Endodermal cell (in vitro differentiated cells): ENCODE results near the gene LDLRAD4. TPM values are rescaled to one million over a fixed set of nuclear protein-coding genes. Genes with fewer than 3 reads are reported as not detected.

Source experiments
- DNase-seq: peaks from one replicate; pipeline ENCODE4 v3.0.0-alpha.2; 2017
- H3K27ac ChIP-seq: 2 replicates; pipeline ENCODE4 v1.5.1; 2013; ENCODE audit warnings: mild to moderate bottlenecking, low read depth, low read length, moderate library complexity
- H3K27me3 ChIP-seq: 2 replicates; pipeline ENCODE4 v1.6.1; 2013; ENCODE audit warnings: mild to moderate bottlenecking, low read length, moderate library complexity; ENCODE audit not compliant: insufficient read depth, control insufficient read depth, poor library complexity, severe bottlenecking
- H3K36me3 ChIP-seq: 2 replicates; pipeline ENCODE4 v1.7.0; 2013; ENCODE audit warnings: mild to moderate bottlenecking, low read length, moderate library complexity; ENCODE audit not compliant: control insufficient read depth, insufficient read depth
- H3K4me1 ChIP-seq: one replicate; pipeline ENCODE4 v1.7.0; 2013; ENCODE audit warnings: low read length; ENCODE audit not compliant: control insufficient read depth, insufficient read depth
- H3K4me3 ChIP-seq: 2 replicates; pipeline ENCODE4 v1.5.1; 2013; ENCODE audit warnings: mild to moderate bottlenecking, low read length, moderate library complexity
- H3K9ac ChIP-seq: 2 replicates; pipeline ENCODE4 v1.6.1; 2013; ENCODE audit warnings: mild to moderate bottlenecking, low read length, moderate library complexity; ENCODE audit not compliant: poor library complexity, severe bottlenecking; ENCODE audit errors: extremely low read depth
- H3K9me3 ChIP-seq: 2 replicates; pipeline ENCODE4 v1.6.1; 2013; ENCODE audit warnings: mild to moderate bottlenecking, low read length, moderate library complexity; ENCODE audit not compliant: control insufficient read depth
- H3K27ac Mint-ChIP-seq: 2 replicates; pipeline ENCODE4 v1.8.0; 2020; ENCODE audit warnings: mixed read lengths
- H3K27me3 Mint-ChIP-seq: 2 replicates; pipeline ENCODE4 v1.8.0; 2021; ENCODE audit warnings: mild to moderate bottlenecking, mixed read lengths; ENCODE audit not compliant: insufficient read depth
- H3K36me3 Mint-ChIP-seq: 2 replicates; pipeline ENCODE4 v1.8.0; 2020; ENCODE audit warnings: low read depth, mixed read lengths
- H3K4me1 Mint-ChIP-seq: 2 replicates; pipeline ENCODE4 v1.8.0; 2020; ENCODE audit warnings: mixed read lengths
- H3K4me3 Mint-ChIP-seq: 2 replicates; pipeline ENCODE4 v1.8.0; 2020; ENCODE audit warnings: mild to moderate bottlenecking, moderate library complexity, mixed read lengths
- H3K9me3 Mint-ChIP-seq: 2 replicates; pipeline ENCODE4 v1.8.0; 2020; ENCODE audit warnings: mild to moderate bottlenecking, mixed read lengths
- WGBS, 2 experiments: methylation state at CpG; one replicate each; pipeline versions ENCODE4 v1.1.5 to v1.1.7; 2013; ENCODE audit warnings: missing lambda C conversion rate in 2 of 2, mixed read lengths in 1 of 2; ENCODE audit not compliant: insufficient coverage in 1 of 2, insufficient read length in 1 of 2; 5-methylcytosine and 5-hydroxymethylcytosine counted together
- total RNA-seq, 2 donors: library from RNA; stranded (reverse); fragmentation: NEBNext Ultra II Directional in 1 of 2; extraction: Animal tissue kit (Norgen Biotek cat#: 25700) in 1 of 2; gene quantifications; 2 replicates in 1 of 2; 3 replicates in 1 of 2; pipeline ENCODE4 v1.2.1, GENCODE V29; 2021
- TF ChIP-seq, protein P1 (sequence below): fragments of 200-600 bp; sonication (generic); conservative IDR thresholded peaks from 2 replicates; pipeline ENCODE4 v1.5.0; 2021; ENCODE audit warnings: antibody characterized with exemption, mild to moderate bottlenecking

The LDLRAD4 gene
- total RNA-seq, 2 donors from 2014 or later = 14.9 to 15.1 TPM

DNA sequence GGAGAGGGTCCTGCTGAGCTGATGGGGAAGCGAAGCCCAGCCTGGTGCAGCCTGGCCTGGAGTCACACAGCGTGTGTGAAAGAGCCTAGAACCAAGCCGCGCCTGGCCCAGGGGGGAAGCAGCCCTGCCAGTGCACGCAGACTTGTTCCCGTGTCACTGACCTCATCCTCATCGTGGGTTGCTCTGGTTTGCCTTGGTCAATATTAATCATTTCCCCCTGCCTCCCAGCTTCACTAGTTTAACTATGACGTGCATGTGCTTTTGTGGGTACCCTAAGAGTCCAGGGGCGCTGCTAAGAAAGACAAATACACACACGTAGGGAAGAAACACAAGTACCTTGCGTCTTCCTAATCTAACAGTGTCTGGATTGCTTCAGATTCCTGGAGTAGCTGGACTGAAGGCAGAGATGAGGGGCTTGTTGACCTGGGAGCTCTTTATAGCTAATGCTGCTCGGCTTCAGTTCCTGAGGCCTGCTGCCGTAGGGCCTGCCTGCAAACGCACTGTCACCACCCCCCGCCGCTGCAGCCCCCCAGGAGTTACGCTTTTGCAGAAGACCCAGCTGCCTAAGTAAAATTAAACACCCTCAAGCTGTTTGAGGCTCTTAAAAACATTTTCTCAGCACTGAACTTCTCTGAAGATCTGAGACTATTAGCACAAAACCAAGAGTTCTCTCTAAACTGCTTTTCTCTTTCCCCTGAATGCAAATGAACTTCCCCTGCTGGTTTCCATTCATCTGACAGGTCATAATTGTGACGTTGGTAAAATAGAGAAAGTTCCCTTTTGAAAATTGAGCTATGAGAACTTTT lies 348.6 kb downstream of the LDLRAD4 start:
- Mint-ChIP-seq H3K36me3 (no peaks in the 10 kb centered on the region), H3K9me3 (no peaks in the 10 kb centered on the region), H3K4me3 (no peak overlapping the region), H3K27me3 (no peaks in the 10 kb centered on the region), H3K4me1 (peaks cover 7% of the 10 kb centered on the region), H3K27ac (peak overlapping the region; percentile 26)
- Histone ChIP-seq H3K27me3 (no peaks in the 10 kb centered on the region), H3K4me3 (no peak overlapping the region), H3K27ac (peak overlapping the region; percentile 93), H3K36me3 (no peaks in the 10 kb centered on the region), H3K9ac (no peak overlapping the region), H3K9me3 (no peaks in the 10 kb centered on the region), H3K4me1 (peaks cover 3% of the 10 kb centered on the region)
- WGBS, 2 experiments = 73 to 76% methylated on average over 8 to 18 of the region's 18 CpGs
- TF ChIP-seq, protein P1, sequence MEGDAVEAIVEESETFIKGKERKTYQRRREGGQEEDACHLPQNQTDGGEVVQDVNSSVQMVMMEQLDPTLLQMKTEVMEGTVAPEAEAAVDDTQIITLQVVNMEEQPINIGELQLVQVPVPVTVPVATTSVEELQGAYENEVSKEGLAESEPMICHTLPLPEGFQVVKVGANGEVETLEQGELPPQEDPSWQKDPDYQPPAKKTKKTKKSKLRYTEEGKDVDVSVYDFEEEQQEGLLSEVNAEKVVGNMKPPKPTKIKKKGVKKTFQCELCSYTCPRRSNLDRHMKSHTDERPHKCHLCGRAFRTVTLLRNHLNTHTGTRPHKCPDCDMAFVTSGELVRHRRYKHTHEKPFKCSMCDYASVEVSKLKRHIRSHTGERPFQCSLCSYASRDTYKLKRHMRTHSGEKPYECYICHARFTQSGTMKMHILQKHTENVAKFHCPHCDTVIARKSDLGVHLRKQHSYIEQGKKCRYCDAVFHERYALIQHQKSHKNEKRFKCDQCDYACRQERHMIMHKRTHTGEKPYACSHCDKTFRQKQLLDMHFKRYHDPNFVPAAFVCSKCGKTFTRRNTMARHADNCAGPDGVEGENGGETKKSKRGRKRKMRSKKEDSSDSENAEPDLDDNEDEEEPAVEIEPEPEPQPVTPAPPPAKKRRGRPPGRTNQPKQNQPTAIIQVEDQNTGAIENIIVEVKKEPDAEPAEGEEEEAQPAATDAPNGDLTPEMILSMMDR = no peak
- DNase-seq = no peak

GRCh38 chr18:13568443-13569392 lies 350.2 kb downstream of the LDLRAD4 start:
- H3K9ac ChIP-seq = no peak overlapping the region
- H3K36me3 Mint-ChIP-seq = no peaks in the 10 kb centered on the region
- H3K27ac Mint-ChIP-seq = no peak overlapping the region
- H3K27me3 ChIP-seq = no peaks in the 10 kb centered on the region
- peaks cover 3% of the 10 kb centered on the region for H3K4me1 ChIP-seq
- H3K9me3 ChIP-seq = no peaks in the 10 kb centered on the region
- peak overlapping the region; percentile 29 for H3K27ac ChIP-seq
- H3K4me3 Mint-ChIP-seq = no peak overlapping the region
- no peak for DNase-seq
- no peaks in the 10 kb centered on the region for H3K9me3 Mint-ChIP-seq
- no peaks in the 10 kb centered on the region for H3K36me3 ChIP-seq
- H3K27me3 Mint-ChIP-seq = no peaks in the 10 kb centered on the region
- H3K4me3 ChIP-seq = no peak overlapping the region
- WGBS, 2 experiments = 86 to 95% methylated on average over 10 to 14 of the region's 14 CpGs
- TF ChIP-seq, protein P1 = no peak
- H3K4me1 Mint-ChIP-seq = peaks cover 7% of the 10 kb centered on the region

DNA sequence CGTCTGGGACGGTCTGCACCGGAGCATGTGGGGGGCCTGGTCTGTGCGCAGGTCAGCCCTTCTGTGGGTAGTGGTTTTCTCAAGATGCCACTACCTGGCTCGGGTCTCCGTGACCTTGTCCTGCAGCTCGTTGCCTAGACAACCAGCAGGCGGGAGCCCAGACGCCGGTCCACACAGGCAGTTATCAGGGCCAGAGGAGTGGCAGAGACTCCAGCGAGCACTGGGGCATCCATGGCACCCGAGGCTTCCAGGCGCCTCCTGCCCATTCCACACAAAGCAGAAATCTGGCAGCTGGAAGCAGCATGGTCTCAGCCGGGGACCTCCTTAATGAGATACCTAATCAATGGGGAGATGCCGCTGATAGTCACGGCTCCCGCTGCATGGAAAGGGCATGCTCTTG lies 351.7 kb downstream of the LDLRAD4 start:
- Histone ChIP-seq H3K9ac (no peak overlapping the region), H3K4me3 (no peak overlapping the region), H3K36me3 (no peaks in the 10 kb centered on the region), H3K4me1 (peaks cover 3% of the 10 kb centered on the region), H3K9me3 (no peaks in the 10 kb centered on the region), H3K27ac (peak overlapping the region; percentile 8), H3K27me3 (no peaks in the 10 kb centered on the region)
- Mint-ChIP-seq H3K27ac (peak overlapping the region; percentile 35), H3K27me3 (no peaks in the 10 kb centered on the region), H3K9me3 (no peaks in the 10 kb centered on the region), H3K4me3 (no peak overlapping the region), H3K36me3 (no peaks in the 10 kb centered on the region), H3K4me1 (peaks cover 7% of the 10 kb centered on the region)
- TF ChIP-seq, protein P1 = no peak
- peak; percentile 58 for DNase-seq
- 84 to 89% methylated on average over 12 to 17 of the region's 17 CpGs for WGBS, 2 experiments
